KMS-11 (cell line): ENCODE results near the gene C4orf50.

Experiments
- H2AFZ ChIP-seq: fragments of 200-600 bp; sonication (generic); 2 replicates; pipeline ENCODE4 v1.6.1; 2016; ENCODE audit warnings: antibody characterized with exemption, mixed run types, low read depth
- H3K27ac ChIP-seq: fragments of 200-600 bp; sonication (generic); 2 replicates; pipeline ENCODE4 v1.6.1; 2016; ENCODE audit warnings: mild to moderate bottlenecking, mixed run types
- H3K27me3 ChIP-seq: fragments of 200-600 bp; sonication (generic); 2 replicates; pipeline ENCODE4 v1.6.1; 2017; ENCODE audit warnings: mild to moderate bottlenecking, low read depth, mixed run types, moderate library complexity; ENCODE audit not compliant: insufficient read depth
- H3K36me3 ChIP-seq: fragments of 200-600 bp; sonication (generic); 2 replicates; pipeline ENCODE4 v1.6.1; 2017; ENCODE audit warnings: mild to moderate bottlenecking, mixed run types; ENCODE audit not compliant: insufficient read depth
- H3K4me1 ChIP-seq: fragments of 200-600 bp; sonication (generic); 2 replicates; pipeline ENCODE4 v1.6.1; 2016; ENCODE audit warnings: mild to moderate bottlenecking, low read depth, mixed run types; ENCODE audit not compliant: poor library complexity, severe bottlenecking
- H3K4me2 ChIP-seq: fragments of 200-600 bp; sonication (generic); 2 replicates; pipeline ENCODE4 v1.7.0; 2016; ENCODE audit warnings: mild to moderate bottlenecking, mixed run types
- H3K4me3 ChIP-seq: fragments of 200-600 bp; sonication (generic); IDR thresholded peaks from 2 replicates; pipeline ENCODE4 v1.6.1; 2017; ENCODE audit warnings: low read depth, low read length, mixed read lengths; ENCODE audit not compliant: insufficient read depth
- H3K79me2 ChIP-seq: fragments of 200-600 bp; sonication (generic); 2 replicates; pipeline ENCODE4 v1.6.1; 2016; ENCODE audit warnings: low read depth, mixed run types; ENCODE audit not compliant: insufficient read depth
- H3K9ac ChIP-seq: fragments of 200-600 bp; sonication (generic); 2 replicates; pipeline ENCODE4 v1.6.1; 2016; ENCODE audit warnings: mild to moderate bottlenecking, mixed run types
- H4K20me1 ChIP-seq: fragments of 200-600 bp; sonication (generic); 2 replicates; pipeline ENCODE4 v1.6.1; 2016; ENCODE audit warnings: mild to moderate bottlenecking, mixed run types; ENCODE audit not compliant: insufficient read depth
- CTCF ChIP-seq: fragments of 200-600 bp; sonication (generic); conservative IDR thresholded peaks from 2 replicates; pipeline ENCODE4 v1.6.1; 2017; ENCODE audit warnings: low read depth, mild to moderate bottlenecking, antibody characterized with exemption, low read length, moderate library complexity, mixed read lengths

The C4orf50 gene

GRCh38 chr4:6052679-6053078 is 34.4 kb upstream of the C4orf50 start:
- H3K4me1 ChIP-seq: no peaks in the 10 kb centered on the region
- no peaks in the 10 kb centered on the region for H3K36me3 ChIP-seq
- H3K79me2 ChIP-seq: no peaks in the 10 kb centered on the region
- no peak overlapping the region for H2AFZ ChIP-seq
- no peak for TF ChIP-seq CTCF
- H3K4me3 ChIP-seq: no peak overlapping the region
- H3K9ac ChIP-seq: no peak overlapping the region
- no peak overlapping the region for H3K4me2 ChIP-seq
- H4K20me1 ChIP-seq: no peaks in the 10 kb centered on the region
- H3K27me3 ChIP-seq: no peaks in the 10 kb centered on the region
- H3K27ac ChIP-seq: no peak overlapping the region

GRCh38 chr4:6050551-6050950 is 32.3 kb upstream of the C4orf50 start:
- Histone ChIP-seq H3K4me1 (no peaks in the 10 kb centered on the region), H3K4me3 (no peak overlapping the region), H3K27me3 (no peaks in the 10 kb centered on the region), H3K9ac (no peak overlapping the region), H4K20me1 (no peaks in the 10 kb centered on the region), H3K4me2 (no peak overlapping the region), H3K79me2 (no peaks in the 10 kb centered on the region), H2AFZ (no peak overlapping the region), H3K36me3 (no peaks in the 10 kb centered on the region), H3K27ac (no peak overlapping the region)
- TF ChIP-seq CTCF: no peak

DNA sequence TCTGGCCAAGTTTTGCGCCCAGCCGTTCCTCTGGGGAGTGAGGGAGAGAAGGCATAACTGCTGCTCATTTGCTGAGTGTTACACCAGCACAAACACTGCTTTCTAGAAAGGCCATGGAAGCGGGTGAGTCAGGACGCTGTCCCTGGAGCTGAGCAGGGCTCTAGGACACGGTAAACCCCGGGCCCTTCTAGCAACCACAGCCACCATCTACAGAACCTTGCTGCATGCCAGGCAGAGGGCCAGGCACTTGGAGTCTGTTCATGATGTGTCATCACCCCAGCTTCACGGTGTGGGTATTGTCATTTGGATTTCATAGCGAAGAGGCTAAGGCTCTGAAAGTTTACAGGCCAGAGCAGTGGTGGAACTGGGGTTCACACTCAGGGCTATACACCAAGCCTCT is 31.8 kb upstream of the C4orf50 start:
- no peaks in the 10 kb centered on the region for H3K79me2 ChIP-seq
- H3K27ac ChIP-seq: no peak overlapping the region
- TF ChIP-seq CTCF: no peak
- H2AFZ ChIP-seq: no peak overlapping the region
- no peaks in the 10 kb centered on the region for H3K36me3 ChIP-seq
- no peaks in the 10 kb centered on the region for H4K20me1 ChIP-seq
- no peak overlapping the region for H3K4me2 ChIP-seq
- no peaks in the 10 kb centered on the region for H3K4me1 ChIP-seq
- no peak overlapping the region for H3K9ac ChIP-seq
- H3K4me3 ChIP-seq: no peak overlapping the region
- no peaks in the 10 kb centered on the region for H3K27me3 ChIP-seq

DNA sequence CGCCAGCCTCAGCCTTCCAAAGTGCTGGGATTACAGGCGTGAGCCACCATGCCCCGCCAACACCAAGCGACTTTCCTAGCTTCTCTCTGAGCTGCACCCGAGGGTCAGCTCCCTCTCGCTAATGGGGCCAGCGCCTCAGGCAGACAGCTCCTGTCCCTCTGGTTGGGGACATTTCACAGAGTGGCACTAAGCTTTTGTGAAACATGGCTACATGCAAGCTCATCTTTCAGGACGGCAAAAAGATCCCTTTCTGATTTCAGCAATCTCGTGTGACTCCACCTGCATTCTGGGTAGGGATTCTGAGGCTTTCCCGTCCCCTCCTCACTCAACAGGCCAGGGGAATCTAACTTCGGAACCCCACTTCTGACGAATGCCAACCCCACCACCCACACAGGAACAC is 31.0 kb upstream of the C4orf50 start:
- no peaks in the 10 kb centered on the region for H3K27me3 ChIP-seq
- no peak overlapping the region for H3K4me3 ChIP-seq
- no peak for TF ChIP-seq CTCF
- no peak overlapping the region for H3K4me2 ChIP-seq
- H3K9ac ChIP-seq: no peak overlapping the region
- H2AFZ ChIP-seq: no peak overlapping the region
- no peaks in the 10 kb centered on the region for H3K4me1 ChIP-seq
- H4K20me1 ChIP-seq: no peaks in the 10 kb centered on the region
- H3K27ac ChIP-seq: no peak overlapping the region
- no peaks in the 10 kb centered on the region for H3K79me2 ChIP-seq
- no peaks in the 10 kb centered on the region for H3K36me3 ChIP-seq

DNA sequence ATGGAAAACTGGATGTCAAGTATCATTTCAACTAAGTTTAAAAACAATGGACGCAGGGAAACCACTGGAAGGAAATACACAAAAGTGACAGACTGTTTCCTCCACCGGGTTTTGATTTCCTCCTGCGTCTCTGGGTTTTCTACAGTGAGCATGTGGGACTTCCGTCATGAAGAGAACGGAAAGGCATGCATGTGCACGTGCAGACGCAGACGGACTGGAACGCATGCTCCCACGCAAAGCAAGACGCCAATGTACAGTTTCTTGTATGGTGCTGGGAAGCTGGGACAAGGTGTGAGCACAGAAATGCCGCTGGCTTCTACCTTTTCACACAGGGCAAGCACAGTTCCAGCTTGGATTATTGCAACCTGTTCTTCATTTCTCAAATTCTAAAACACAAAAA is 30.3 kb upstream of the C4orf50 start:
- Histone ChIP-seq H3K4me1 (no peaks in the 10 kb centered on the region), H3K27ac (no peak overlapping the region), H3K36me3 (no peaks in the 10 kb centered on the region), H3K79me2 (no peaks in the 10 kb centered on the region), H2AFZ (no peak overlapping the region), H3K27me3 (no peaks in the 10 kb centered on the region), H3K9ac (no peak overlapping the region), H3K4me2 (no peak overlapping the region), H3K4me3 (no peak overlapping the region), H4K20me1 (no peaks in the 10 kb centered on the region)
- no peak for TF ChIP-seq CTCF
